Cardiac fibroblast (primary cell): ENCODE data around the gene DRG1.

ENCODE experiments used
- DNase-seq, 2 donors: peaks; one replicate each; pipeline versions ENCODE4 v3.0.0 to v3.0.0-alpha.2; 2010; ENCODE audit warnings: low read depth in 2 of 2
- H3K4me3 ChIP-seq, 2 donors: replicated peaks in 1 of 2; 1 replicate in 1 of 2; 2 replicates in 1 of 2; pipeline ENCODE4 v1.5.1; 2011; ENCODE audit warnings: low read depth in 2 of 2, low read length in 2 of 2, mild to moderate bottlenecking in 2 of 2, moderate library complexity in 1 of 2
- CTCF ChIP-seq: IDR thresholded peaks from one replicate; pipeline ENCODE4 v1.5.1; 2011; ENCODE audit warnings: low read depth, mild to moderate bottlenecking, low read length, inconsistent platforms

The DRG1 gene

GRCh38 chr22:31399211-31400022 lies at the start of gene DRG1:
Gene DRG1, plus strand, starts transcription at chr22:31399604. Its CDS starts 80 bp downstream, at chr22:31399684.
- DNase-seq: peak; percentile 95 to 97
- TF ChIP-seq CTCF: no peak
- H3K4me3 ChIP-seq: peak within 1 kb of the TSS; percentile 88 to 96

- TF ChIP-seq CTCF: no peak
- no peak for DNase-seq
- no peak overlapping the region for H3K4me3 ChIP-seq
These were observed 49.4 kb upstream of the DRG1 start for GRCh38 chr22:31349960-31350359.

GRCh38 chr22:31350410-31350863 lies 49.0 kb upstream of the DRG1 start:
- H3K4me3 ChIP-seq: no peak overlapping the region
- TF ChIP-seq CTCF: no peak
- DNase-seq: peak; percentile 22 to 43

GRCh38 chr22:31354515-31354914 lies 44.9 kb upstream of the DRG1 start:
- DNase-seq: no peak
- H3K4me3 ChIP-seq: no peak overlapping the region
- TF ChIP-seq CTCF: no peak

GRCh38 chr22:31360029-31360428 lies 39.4 kb upstream of the DRG1 start:
- no peak overlapping the region for H3K4me3 ChIP-seq
- no peak for DNase-seq
- no peak for TF ChIP-seq CTCF

GRCh38 chr22:31361743-31362142 lies 37.7 kb upstream of the DRG1 start:
- no peak for DNase-seq
- no peak overlapping the region for H3K4me3 ChIP-seq

More at GRCh38 chr22:31361743-31362142, 37.7 kb upstream of the DRG1 start:
- TF ChIP-seq CTCF: no peak
